Measurements from ENCODE around the gene NACAD. TPM values are rescaled to one million over a fixed set of nuclear protein-coding genes. Genes with fewer than 3 reads are reported as not detected.

Gene NACAD
- polyA plus RNA-seq, 2 of the 4 experiments (the other 2 are of a cell fraction), result 0.03 to 0.43 TPM

- FAIRE-seq (no peak), DNase-seq (ENCODE audit: low read depth in 1 of 2, low spot score in 1 of 2) (no peak), ATAC-seq (peak in 1 of 2 experiments; percentile 25; a peak in 5 of 6 replicates)
- CTCF ChIA-PET, result interaction anchor here (0.6 to 1.1 kb wide), 4 partner anchors 10 to 37 kb away, joined by 3 to 5 read pairs (median 4); no protein-coding TSS in a partner anchor
- no peak overlapping the region for H3K27ac ChIP-seq
- no peak overlapping the region for H3K4me3 ChIP-seq
- no peaks in the 10 kb centered on the region for H3K4me1 ChIP-seq
- POLR2A ChIA-PET, result interaction anchor here (1.2 to 1.3 kb wide), 2 partner anchors 10 to 12 kb away, joined by 7 to 8 read pairs; partner anchors contain the start of gene TBRG4
- no peak overlapping the region for H3K4me2 ChIP-seq
- WGBS (ENCODE audit: missing lambda C conversion rate), result 93% methylated on average over 15 of the region's 16 CpGs
- TF ChIP-seq ZC3H11A (IDR thresholded peaks at IDR 0.05), result no peak
- no peak for TF ChIP-seq RFX5 (IDR thresholded peaks at IDR 0.05)
- no peak for TF ChIP-seq SREBF2 (IDR thresholded peaks at IDR 0.05)
- TF ChIP-seq MAX (IDR thresholded peaks at IDR 0.05), result no peak
- TF ChIP-seq CEBPB (IDR thresholded peaks at IDR 0.05), result no peak
- no peak for TF ChIP-seq KDM1A (IDR thresholded peaks at IDR 0.05; ENCODE audit: low read depth)
- H3K9me3 ChIP-seq, result no peaks in the 10 kb centered on the region
These were observed 11.4 kb upstream of the NACAD start for GRCh38 chr7:45099891-45100760.

- WGBS (ENCODE audit: missing lambda C conversion rate), result 83% methylated on average over 10 of the region's 10 CpGs
- FAIRE-seq (no peak), DNase-seq (ENCODE audit: low read depth in 1 of 2, low spot score in 1 of 2) (no peak), ATAC-seq (peak; percentile 59 to 66; a peak in 5 of 6 replicates)
- POLR2A ChIA-PET, result interaction anchor here (1.2 to 1.3 kb wide), 2 partner anchors 11 to 13 kb away, joined by 7 to 8 read pairs; partner anchors contain the start of gene TBRG4
- Histone ChIP-seq H3K4me1 (no peaks in the 10 kb centered on the region), H3K9me3 (no peaks in the 10 kb centered on the region), H3K4me3 (no peak overlapping the region), H3K4me2 (no peak overlapping the region), H3K27ac (no peak overlapping the region)
- TF ChIP-seq JUN (IDR thresholded peaks at IDR 0.05), result peak in 1 of 2 experiments; percentile 49; a peak in 2 of 5 replicates
- TF ChIP-seq POLR2AphosphoS2 (conservative IDR thresholded peaks at IDR 0.05; ENCODE audit: low read length), result peak; percentile 23; the same call in 1 of the 2 replicates
- no peak for TF ChIP-seq KDM1A (IDR thresholded peaks at IDR 0.05; ENCODE audit: low read depth)
- CTCF ChIA-PET, result interaction anchor here (0.6 to 1.1 kb wide), 4 partner anchors 11 to 498 kb away, joined by 3 to 5 read pairs (median 4); no protein-coding TSS in a partner anchor
These were observed 10.4 kb upstream of the NACAD start for GRCh38 chr7:45098983-45099839.

GRCh38 chr7:45092931-45093235 lies 4.1 kb upstream of the NACAD start:
- TF ChIP-seq TP53 (CRISPR knock-in tag; IDR thresholded peaks at IDR 0.05) (no peak), MAZ (IDR thresholded peaks at IDR 0.05; ENCODE audit: borderline replicate concordance, low read depth, low read length) (no peak), MAX (IDR thresholded peaks at IDR 0.05) (no peak), HES2 (IDR thresholded peaks at IDR 0.05) (no peak), FOSL2 (IDR thresholded peaks at IDR 0.05) (no peak), FOSL2 (CRISPR knock-in tag; IDR thresholded peaks at IDR 0.05) (no peak), CBX8 (IDR thresholded peaks at IDR 0.05) (no peak), RFX5 (IDR thresholded peaks at IDR 0.05) (no peak), PBX3 (IDR thresholded peaks at IDR 0.05) (no peak), BHLHE40 (IDR thresholded peaks at IDR 0.05; ENCODE audit: low read depth, low read length) (no peak), ZFP36 (IDR thresholded peaks at IDR 0.05; ENCODE audit: borderline replicate concordance, partially characterized antibody) (no peak)
- peaks cover 13% of the 10 kb centered on the region; the same call in 2 of the 3 replicates for H3K4me1 ChIP-seq
- no peak for ATAC-seq
- POLR2A ChIA-PET, result interaction anchor here (1.6 kb wide), 1 partner anchor 19 kb away, joined by 9 read pairs; the partner anchor contains the start of gene TBRG4
- no peak overlapping the region for H3K27ac ChIP-seq
- WGBS (ENCODE audit: missing lambda C conversion rate), result 30% methylated on average over 3 of the region's 3 CpGs
- no peak for DNase-seq (ENCODE audit: low read depth in 1 of 2, low spot score in 1 of 2)
- no peak for FAIRE-seq
- CTCF ChIA-PET, result interaction anchor here (0.6 to 1.4 kb wide), 3 partner anchors 44 to 263 kb away, joined by 3 to 4 read pairs (median 3); no protein-coding TSS in a partner anchor
- H3K4me2 ChIP-seq, result peak overlapping the region; percentile 36; the same call in 2 of the 3 replicates
- H3K9me3 ChIP-seq, result no peaks in the 10 kb centered on the region
- no peak overlapping the region for H3K4me3 ChIP-seq
